Pancreas (tissue), 10 donors: ENCODE results near the gene TSSK1B. TPM values are rescaled to one million over a fixed set of nuclear protein-coding genes. Genes with fewer than 3 reads are reported as not detected.
"Not testable (repeated sequence)": the region's sequence is repeated elsewhere in the genome, so short reads cannot be mapped to it uniquely, and the experiment has no call there.

Experiments used
- ATAC-seq, 4 donors: fragments of 200-7000 bp; cut with Tn5 transposase; one replicate each; pipeline versions ENCODE4 v1.8.0 to v1.9.1; 2020; ENCODE audit warnings: mild to moderate bottlenecking in 4 of 4, moderate library complexity in 4 of 4
- DNase-seq, 6 donors: peaks; one replicate each; pipeline ENCODE4 v3.0.0-alpha.2; 2020
- FAIRE-seq: peaks from 2 replicates; lab custom pipeline; 2012; peaks lifted over from hg19 to GRCh38; lab: Jason Lieb, UNC
- H3K27ac ChIP-seq, 4 donors: fragments of 200-600 bp; sonication (generic); 1 replicate in 3 of 4; 2 replicates in 1 of 4; pipeline versions ENCODE4 v1.5.0 to v1.8.0; 2020
- H3K27me3 ChIP-seq, 4 donors: fragments of 200-600 bp; one replicate each; pipeline ENCODE4 v1.8.0; 2021
- H3K36me3 ChIP-seq, 3 donors: fragments of 200-600 bp; sonication (generic) in 1 of 3; one replicate each; pipeline versions ENCODE4 v1.5.0 to v1.8.0; 2020 to 2021
- H3K4me1 ChIP-seq, 3 donors: fragments of 200-600 bp; one replicate each; pipeline ENCODE4 v1.8.0; 2021
- H3K4me3 ChIP-seq, 4 donors: fragments of 200-600 bp; sonication (generic) in 2 of 4; one replicate each; pipeline versions ENCODE4 v1.5.0 to v1.8.0; 2020 to 2021
- H3K9me3 ChIP-seq, 4 donors: fragments of 200-600 bp; one replicate each; pipeline ENCODE4 v1.8.0; 2021
- CTCF ChIP-seq, 4 donors: fragments of 200-600 bp; sonication (generic) in 3 of 4; IDR thresholded peaks; one replicate each; pipeline versions ENCODE4 v1.5.0 to v1.8.0; 2021; ENCODE audit warnings: antibody characterized with exemption in 4 of 4
- WGBS, 2 donors: extraction: QIAGEN DNeasy Blood & Tissue Kit; methylation state at CpG; one replicate each; pipeline ENCODE4 v1.1.7; 2013; 5-methylcytosine and 5-hydroxymethylcytosine counted together
- intact Hi-C, 3 donors: fragments of 100-400 bp; cut with DNase I; formaldehyde crosslinking; loops; one replicate each; pipeline versions ENCODE4 v1.11.1 to v1.14.2; 2022
- polyA plus RNA-seq, 2 donors: library from polyadenylated mRNA; stranded (reverse); fragments of 200-250 nt; gene quantifications; one replicate each; pipeline ENCODE4 v1.2.3, GENCODE V29; 2013
- total RNA-seq, 6 donors: library from RNA; stranded (reverse); fragmentation: NEBNext Ultra II Directional in 4 of 6; extraction: Animal tissue kit (Norgen Biotek cat#: 25700) in 4 of 6; gene quantifications; one replicate each; pipeline versions ENCODE4 v1.2.1 to v1.2.4, GENCODE V29; 2021 to 2023
- donor health status: healthy with polysubstance abuse.
- donor health status: DM: no; HTN: no; CAD: no; lungs with moderate emphysema.
- donor health status: DM: no; HTN: no; CAD: no.
- donor health status: control.
- donor health status: control.
- donor health status: Bipolar disorder and iron deficiency.
- donor health status: DM: yes; HTN: yes; CAD: no.
- donor health status: DM: no; HTN: no; CAD: no.
- donor health status: DM: no; HTN: no; CAD: no.
- donor health status: DM: yes; HTN: yes; CAD: no.

TSSK1B gene
- total and polyA plus RNA-seq, 8 donors: 0.06 to 0.14 (median 0.08) TPM; not detected in 4

GRCh38 chr5:113463032-113463431 lies 28.2 kb upstream of the TSSK1B start:
- no peak overlapping the region for H3K4me3 ChIP-seq
- no peak for FAIRE-seq
- intact Hi-C loops: no loop called here
- ATAC-seq: no peak
- no peak overlapping the region for H3K27ac ChIP-seq
- no peaks in the 10 kb centered on the region for H3K4me1 ChIP-seq
- no peaks in the 10 kb centered on the region for H3K9me3 ChIP-seq
- TF ChIP-seq CTCF (IDR thresholded peaks at IDR 0.05): no peak
- H3K27me3 ChIP-seq: no peaks in the 10 kb centered on the region
- no peaks in the 10 kb centered on the region for H3K36me3 ChIP-seq
- no peak for DNase-seq

- WGBS, 2 donors: 93% methylated on average over 21 of the region's 21 CpGs
- H3K27ac ChIP-seq, H3K4me1 ChIP-seq, H3K36me3 ChIP-seq, intact Hi-C loops, H3K9me3 ChIP-seq, H3K27me3 ChIP-seq, H3K4me3 ChIP-seq, FAIRE-seq, ATAC-seq: not testable (repeated sequence)
- peak in 1 of 6 donors; percentile 64 for DNase-seq
These were observed 22.3 kb upstream of the TSSK1B start for GRCh38 chr5:113457106-113457505.

GRCh38 chr5:113452941-113453340 lies 18.2 kb upstream of the TSSK1B start:
- H3K9me3 ChIP-seq: no peaks in the 10 kb centered on the region
- no peak overlapping the region for H3K27ac ChIP-seq
- H3K4me1 ChIP-seq: peaks cover 4 to 12% (median 6%) of the 10 kb centered on the region in 3 donors
- no peak overlapping the region for H3K4me3 ChIP-seq
- H3K36me3 ChIP-seq: no peaks in the 10 kb centered on the region
- 88 to 93% methylated on average over 6 of the region's 6 CpGs for WGBS, 2 donors
- ATAC-seq: no peak
- no peaks in the 10 kb centered on the region for H3K27me3 ChIP-seq
- TF ChIP-seq CTCF (IDR thresholded peaks at IDR 0.05): no peak
- no peak for FAIRE-seq
- intact Hi-C loops: no loop called here
- no peak for DNase-seq

GRCh38 chr5:113451797-113452196 lies 17.0 kb upstream of the TSSK1B start:
- peaks cover 4 to 13% (median 10%) of the 10 kb centered on the region in 3 donors for H3K4me1 ChIP-seq
- no peaks in the 10 kb centered on the region for H3K36me3 ChIP-seq
- intact Hi-C loops: no loop called here
- no peak overlapping the region for H3K4me3 ChIP-seq
- H3K9me3 ChIP-seq: no peaks in the 10 kb centered on the region
- TF ChIP-seq CTCF (IDR thresholded peaks at IDR 0.05): no peak
- no peak overlapping the region for H3K27ac ChIP-seq
- FAIRE-seq (no peak), DNase-seq (no peak), ATAC-seq (no peak)
- WGBS, 2 donors: 78 to 100% methylated on average over 2 of the region's 2 CpGs
- H3K27me3 ChIP-seq: no peaks in the 10 kb centered on the region

GRCh38 chr5:113450929-113451328 lies 16.1 kb upstream of the TSSK1B start:
- ATAC-seq: no peak
- no peaks in the 10 kb centered on the region for H3K36me3 ChIP-seq

More at GRCh38 chr5:113450929-113451328, 16.1 kb upstream of the TSSK1B start:
- no peak overlapping the region for H3K27ac ChIP-seq
- no peak for TF ChIP-seq CTCF (IDR thresholded peaks at IDR 0.05)
- 22 to 50% methylated on average over 2 of the region's 2 CpGs for WGBS, 2 donors
- no peaks in the 10 kb centered on the region for H3K9me3 ChIP-seq
- peaks cover 4 to 13% (median 10%) of the 10 kb centered on the region in 3 donors for H3K4me1 ChIP-seq
- H3K4me3 ChIP-seq: no peak overlapping the region
- no peaks in the 10 kb centered on the region for H3K27me3 ChIP-seq
- intact Hi-C loops: no loop called here
- FAIRE-seq (no peak), DNase-seq (no peak)
